HepG2 (cell line): ENCODE results near the gene FIBCD1.

Experiments used
- CEBPB ChIP-seq: IDR thresholded peaks from 2 replicates; pipeline ENCODE4 v1.6.1; 2011; ENCODE audit warnings: low read depth, low read length, improper control_type of control experiment, borderline replicate concordance
- CTCF ChIP-seq: sonication (generic); formaldehyde crosslinking; IDR thresholded peaks from 2 replicates; pipeline ENCODE4 v1.5.0; 2020; ENCODE audit warnings: mild to moderate bottlenecking, missing genetic modification reagents, moderate library complexity
- FOSL1 ChIP-seq: sonication (generic); formaldehyde crosslinking; IDR thresholded peaks from 2 replicates; pipeline ENCODE4 v1.9.0; 2021; ENCODE audit warnings: missing genetic modification reagents, borderline replicate concordance
- MAX ChIP-seq: IDR thresholded peaks from 2 replicates; pipeline ENCODE4 v1.6.1; 2012; ENCODE audit warnings: inconsistent platforms
- NBN ChIP-seq: fragments of 450-650 bp; conservative IDR thresholded peaks from 2 replicates; pipeline ENCODE4 v1.6.1; 2017
- RELA ChIP-seq: sonication (generic); formaldehyde crosslinking; IDR thresholded peaks from 2 replicates; pipeline ENCODE4 v1.4.0; 2020; ENCODE audit warnings: missing genetic modification reagents
- SNAPC5 ChIP-seq: sonication (generic); formaldehyde crosslinking; IDR thresholded peaks from 2 replicates; pipeline ENCODE4 v1.8.1; 2023; ENCODE audit warnings: mild to moderate bottlenecking, missing genetic modification reagents, borderline replicate concordance
- TEF ChIP-seq: sonication (generic); formaldehyde crosslinking; IDR thresholded peaks from 2 replicates; pipeline ENCODE4 v1.5.0; 2020; ENCODE audit warnings: missing genetic modification reagents
- ZBTB34 ChIP-seq: sonication (generic); formaldehyde crosslinking; IDR thresholded peaks from 2 replicates; pipeline ENCODE4 v1.8.0; 2022; ENCODE audit warnings: mild to moderate bottlenecking, missing genetic modification reagents
- ZNF318 ChIP-seq: sonication (generic); formaldehyde crosslinking; IDR thresholded peaks from 2 replicates; pipeline ENCODE4 v1.4.0; 2020; ENCODE audit warnings: mild to moderate bottlenecking, missing genetic modification reagents
- ZNF605 ChIP-seq: sonication (generic); formaldehyde crosslinking; IDR thresholded peaks from 2 replicates; pipeline ENCODE4 v1.8.0; 2022; ENCODE audit warnings: mild to moderate bottlenecking, missing genetic modification reagents
- ZNF652 ChIP-seq: IDR thresholded peaks from 2 replicates; pipeline ENCODE4 v1.6.1; 2016; ENCODE audit warnings: low read depth, borderline replicate concordance
- ZZZ3 ChIP-seq: sonication (generic); formaldehyde crosslinking; IDR thresholded peaks from 2 replicates; pipeline ENCODE4 v1.4.0; 2020; ENCODE audit warnings: missing genetic modification reagents, mild to moderate bottlenecking, borderline replicate concordance

- no peak for TF ChIP-seq MAX
- no peak for TF ChIP-seq NBN
- no peak for TF ChIP-seq ZNF652 (CRISPR knock-in tag)
- no peak for TF ChIP-seq ZNF605 (CRISPR knock-in tag)
- TF ChIP-seq CTCF (CRISPR knock-in tag): no peak
- no peak for TF ChIP-seq TEF (CRISPR knock-in tag)
- TF ChIP-seq CEBPB: no peak
- TF ChIP-seq ZZZ3 (CRISPR knock-in tag): no peak
- TF ChIP-seq SNAPC5: no peak
- no peak for TF ChIP-seq FOSL1 (CRISPR knock-in tag)
- TF ChIP-seq ZBTB34 (CRISPR knock-in tag): no peak
- no peak for TF ChIP-seq ZNF318
- no peak for TF ChIP-seq RELA (CRISPR knock-in tag)
Observed at GRCh38 chr9:130906735-130907416, 32.2 kb downstream of the FIBCD1 start.
